ENCODE results near the gene PLEKHO1.
"Not testable (repeated sequence)": the region's sequence is repeated elsewhere in the genome, so short reads cannot be mapped to it uniquely, and the experiment has no call there.

The PLEKHO1 gene

GRCh38 chr1:150173141-150173585 is 23.4 kb downstream of the PLEKHO1 start:
- no peak for DNase-seq (ENCODE audit: low read depth)

- no peak for DNase-seq (ENCODE audit: low read depth)
Observed at GRCh38 chr1:150176593-150176992, 26.9 kb downstream of the PLEKHO1 start.

DNA sequence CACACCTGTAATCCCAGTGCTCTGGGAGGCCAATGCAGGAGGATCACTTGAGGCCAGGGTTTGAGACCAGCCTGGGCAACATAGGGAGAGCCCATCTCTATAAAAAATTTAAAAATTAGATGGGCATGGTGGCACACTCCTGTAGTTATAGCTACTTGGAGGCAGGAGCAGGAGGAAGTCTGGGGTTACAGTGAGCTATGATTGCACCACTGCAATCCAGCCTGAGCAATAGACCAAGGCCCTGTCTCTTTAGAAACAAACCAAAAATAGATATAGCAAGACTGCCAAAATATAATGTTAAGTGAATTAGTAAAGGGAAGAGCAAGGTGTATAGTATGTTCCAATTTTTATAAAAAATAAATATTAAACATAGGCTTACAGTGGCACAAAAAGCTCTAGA is 28.8 kb downstream of the PLEKHO1 start:
- no peak for DNase-seq (ENCODE audit: low read depth)

- no peak for DNase-seq (ENCODE audit: low read depth)
Observed at GRCh38 chr1:150179867-150180266, 30.2 kb downstream of the PLEKHO1 start.

- DNase-seq (ENCODE audit: low read depth) = no peak
Observed at GRCh38 chr1:150180474-150180873, 30.8 kb downstream of the PLEKHO1 start.

GRCh38 chr1:150182247-150182646 is 32.5 kb downstream of the PLEKHO1 start:
- no peak for DNase-seq (ENCODE audit: low read depth)

GRCh38 chr1:150183061-150183460 is 33.3 kb downstream of the PLEKHO1 start:
- no peak for DNase-seq (ENCODE audit: low read depth)

- no peak for DNase-seq (ENCODE audit: low read depth)
Observed at GRCh38 chr1:150185481-150185880, 35.8 kb downstream of the PLEKHO1 start.

- DNase-seq (ENCODE audit: low read depth) = not testable (repeated sequence)
Observed at GRCh38 chr1:150186438-150186788, 36.7 kb downstream of the PLEKHO1 start.

GRCh38 chr1:150186789-150187559 is 37.3 kb downstream of the PLEKHO1 start:
- DNase-seq (ENCODE audit: low read depth) = no peak

- no peak for DNase-seq (ENCODE audit: low read depth)
Observed at GRCh38 chr1:150187560-150187931, 37.8 kb downstream of the PLEKHO1 start.

DNA sequence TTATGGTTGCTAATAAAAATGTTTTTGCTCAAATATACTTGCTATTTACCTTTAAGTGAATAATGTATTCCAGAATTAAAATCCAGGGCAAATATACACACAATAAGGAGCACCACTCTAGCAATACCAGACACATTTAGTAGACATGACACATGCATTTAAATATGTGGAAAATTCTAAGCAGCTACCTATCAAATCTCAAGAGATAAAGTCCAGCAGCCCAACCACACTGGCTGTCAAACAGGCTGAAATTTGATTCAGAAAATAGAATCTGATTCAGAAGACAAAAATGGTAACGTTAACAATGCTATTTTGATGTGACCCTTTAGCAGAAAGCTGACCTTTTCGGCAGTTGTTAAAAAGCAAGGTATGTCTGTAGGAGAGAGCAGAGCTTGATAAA is 42.3 kb downstream of the PLEKHO1 start:
- DNase-seq (ENCODE audit: low read depth) = no peak

GRCh38 chr1:150194381-150195031 is 44.8 kb downstream of the PLEKHO1 start:
- no peak for DNase-seq (ENCODE audit: low read depth)

DNA sequence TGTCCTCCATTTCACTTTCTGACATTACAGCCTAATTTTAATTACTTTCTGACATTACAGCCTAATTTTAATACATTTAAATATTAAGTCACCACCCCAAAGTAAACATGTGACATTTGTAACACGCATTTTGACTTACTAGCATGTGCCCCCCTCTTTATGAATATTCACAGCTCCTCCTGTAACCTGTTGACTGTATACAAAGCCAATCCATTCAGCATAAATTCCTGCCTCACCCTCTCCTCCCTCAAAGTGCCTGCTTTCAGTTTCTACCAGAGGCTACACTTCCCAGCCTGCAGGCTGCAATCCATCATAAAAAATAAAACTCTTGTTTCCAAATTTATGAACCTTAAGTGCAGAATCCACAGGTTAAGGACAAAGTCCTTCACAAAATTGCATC is 46.7 kb downstream of the PLEKHO1 start:
- DNase-seq (ENCODE audit: low read depth) = no peak

DNA sequence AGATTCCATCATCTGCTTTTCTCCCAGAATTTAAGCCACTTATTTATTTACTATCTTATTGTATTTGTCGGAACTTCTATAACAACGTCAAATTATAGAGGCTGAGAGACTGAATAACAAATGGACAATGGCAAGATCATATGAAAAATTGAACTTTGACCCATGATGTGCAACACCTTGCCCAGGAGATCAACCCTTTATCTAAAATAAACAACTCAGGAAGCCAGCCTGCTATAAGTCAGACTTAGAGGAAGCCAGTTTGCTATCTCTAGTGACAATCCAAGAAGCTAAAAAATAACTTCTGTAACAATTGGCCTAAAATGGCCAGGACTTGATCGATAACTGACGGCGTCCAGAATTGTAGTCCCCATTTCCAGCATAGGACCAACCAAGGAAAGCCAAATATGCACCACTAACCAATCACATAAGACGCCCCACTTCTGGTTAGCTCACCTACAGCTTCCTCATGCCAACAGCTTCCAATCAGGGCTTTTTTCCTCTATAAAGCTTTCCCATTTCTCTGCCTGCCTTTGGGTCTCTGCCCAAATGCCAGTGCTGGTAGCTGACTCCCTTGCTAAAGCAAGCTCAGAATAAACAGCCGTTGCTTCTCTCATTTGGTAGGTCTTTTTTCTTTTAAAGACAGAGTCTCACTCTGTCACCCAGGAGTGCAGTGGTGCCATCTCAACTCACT is 57.7 kb downstream of the PLEKHO1 start:
- DNase-seq (ENCODE audit: low read depth) = no peak

DNA sequence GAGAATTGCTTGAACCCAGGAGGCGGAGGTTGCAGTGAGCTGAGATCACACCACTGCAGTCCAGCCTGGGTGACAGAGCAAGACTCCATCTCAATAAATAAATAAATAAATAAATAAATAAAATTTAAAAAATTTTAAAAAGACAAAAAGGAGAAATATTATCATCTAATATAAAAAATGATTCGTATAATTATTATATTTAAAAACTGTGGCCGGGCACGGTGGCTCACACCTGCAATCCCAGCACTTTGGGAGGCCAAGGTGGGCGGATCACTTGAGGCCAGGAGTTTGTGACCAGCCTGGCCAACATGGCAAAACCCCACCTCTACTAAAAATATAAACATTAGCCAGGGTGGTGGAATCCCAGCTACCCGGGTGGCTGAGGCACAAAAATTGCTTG is 58.7 kb downstream of the PLEKHO1 start:
- not testable (repeated sequence) for DNase-seq (ENCODE audit: low read depth)

Data from stimulated activated CD8-positive, alpha-beta memory T cell treated with anti-CD3 and anti-CD28 coated beads, Interleukin-12 subunit alpha, Interleukin-12 subunit beta, amount 100 ng/mL, for 4 hours (primary cell).